SK-N-SH treated with all-trans-retinoic acid at 6 μM for 48 hours (cell line): ENCODE results near the gene CLMN.

Experiments
- ATAC-seq: fragments of 200-7000 bp; cut with Tn5 transposase; 3 replicates; pipeline ENCODE4 v1.9.1; 2020; ENCODE audit warnings: mild to moderate bottlenecking, moderate library complexity
- ARNTL ChIP-seq: fragments of 450-650 bp; formaldehyde crosslinking; IDR thresholded peaks from 2 replicates; pipeline ENCODE4 v1.5.0; 2020; ENCODE audit warnings: low read depth, mild to moderate bottlenecking, moderate library complexity, borderline replicate concordance
- BACH2 ChIP-seq: fragments of 250-450 bp; sonication (Bioruptor Pico); IDR thresholded peaks from 2 replicates; pipeline ENCODE4 v1.9.0; 2021; ENCODE audit warnings: mild to moderate bottlenecking, borderline replicate concordance
- CSDC2 ChIP-seq: fragments of 250-450 bp; sonication (Bioruptor Pico); IDR thresholded peaks from 2 replicates; pipeline ENCODE4 v1.5.0; 2020; ENCODE audit warnings: mild to moderate bottlenecking, moderate library complexity
- ESRRG ChIP-seq: fragments of 250-450 bp; sonication (Bioruptor Pico); IDR thresholded peaks from 2 replicates; pipeline ENCODE4 v1.6.1; 2021; ENCODE audit warnings: mild to moderate bottlenecking
- GLIS3 ChIP-seq: fragments of 250-450 bp; sonication (Bioruptor Pico); IDR thresholded peaks from 2 replicates; pipeline ENCODE4 v1.5.0; 2020; ENCODE audit warnings: mild to moderate bottlenecking, moderate library complexity
- ISL1 ChIP-seq: fragments of 250-450 bp; sonication (Bioruptor Pico); IDR thresholded peaks from 2 replicates; pipeline ENCODE4 v2.1.2; 2022; ENCODE audit warnings: mild to moderate bottlenecking, moderate library complexity
- OSR1 ChIP-seq: fragments of 250-450 bp; sonication (Bioruptor Pico); IDR thresholded peaks from 2 replicates; pipeline ENCODE4 v1.8.0; 2022; ENCODE audit warnings: moderate library complexity, mild to moderate bottlenecking, inconsistent platforms
- PPARA ChIP-seq: fragments of 250-450 bp; sonication (Bioruptor Pico); IDR thresholded peaks from 2 replicates; pipeline ENCODE4 v1.5.0; 2020; ENCODE audit warnings: mild to moderate bottlenecking, borderline replicate concordance
- SNAI2 ChIP-seq: fragments of 250-450 bp; sonication (Bioruptor Pico); IDR thresholded peaks from 2 replicates; pipeline ENCODE4 v1.5.0; 2020; ENCODE audit warnings: mild to moderate bottlenecking, moderate library complexity
- TCF4 ChIP-seq: fragments of 250-450 bp; sonication (Bioruptor Pico); IDR thresholded peaks from 2 replicates; pipeline ENCODE4 v1.8.0; 2021; ENCODE audit warnings: mild to moderate bottlenecking, moderate library complexity, borderline replicate concordance
- TOX ChIP-seq: fragments of 250-450 bp; sonication (Bioruptor Pico); IDR thresholded peaks from 2 replicates; pipeline ENCODE4 v1.8.0; 2021; ENCODE audit warnings: mild to moderate bottlenecking, moderate library complexity, borderline replicate concordance
- ZC3H10 ChIP-seq: fragments of 250-450 bp; sonication (Bioruptor Pico); IDR thresholded peaks from 2 replicates; pipeline ENCODE4 v1.5.1; 2021; ENCODE audit warnings: mild to moderate bottlenecking, moderate library complexity
- ZFP3 ChIP-seq: fragments of 250-450 bp; sonication (Bioruptor Pico); IDR thresholded peaks from 2 replicates; pipeline ENCODE4 v1.5.0; 2020; ENCODE audit warnings: mild to moderate bottlenecking, moderate library complexity
- ZFP30 ChIP-seq: fragments of 450-650 bp; formaldehyde crosslinking; IDR thresholded peaks from 2 replicates; pipeline ENCODE4 v1.5.0; 2022; ENCODE audit warnings: mild to moderate bottlenecking, moderate library complexity
- ZNF565 ChIP-seq: fragments of 450-650 bp; formaldehyde crosslinking; conservative IDR thresholded peaks from 2 replicates; pipeline ENCODE4 v1.5.0; 2020; ENCODE audit warnings: low read depth, mild to moderate bottlenecking, moderate library complexity
- ZNF70 ChIP-seq: fragments of 450-650 bp; formaldehyde crosslinking; IDR thresholded peaks from 2 replicates; pipeline ENCODE4 v1.5.0; 2020; ENCODE audit warnings: mild to moderate bottlenecking, moderate library complexity
- ZNF8 ChIP-seq: fragments of 450-650 bp; formaldehyde crosslinking; IDR thresholded peaks from 2 replicates; pipeline ENCODE4 v1.5.0; 2020; ENCODE audit warnings: mild to moderate bottlenecking, moderate library complexity
- TF ChIP-seq, protein P1 (sequence below): fragments of 250-450 bp; sonication (Bioruptor Pico); IDR thresholded peaks from 2 replicates; pipeline ENCODE4 v1.8.0; 2020; ENCODE audit warnings: mild to moderate bottlenecking, moderate library complexity, borderline replicate concordance
- TF ChIP-seq, protein P2 (sequence below): fragments of 250-450 bp; sonication (Bioruptor Pico); IDR thresholded peaks from 2 replicates; pipeline ENCODE4 v1.5.1; 2020; ENCODE audit warnings: low read depth, mild to moderate bottlenecking, moderate library complexity
- TF ChIP-seq, protein P3 (sequence below): fragments of 250-450 bp; sonication (Bioruptor Pico); IDR thresholded peaks from 2 replicates; pipeline ENCODE4 v1.8.0; 2021; ENCODE audit warnings: low read depth, mild to moderate bottlenecking, moderate library complexity, borderline replicate concordance
- TF ChIP-seq, protein P4 (sequence below): fragments of 250-450 bp; sonication (Bioruptor Pico); IDR thresholded peaks from 2 replicates; pipeline ENCODE4 v1.5.0; 2020; ENCODE audit warnings: mild to moderate bottlenecking, moderate library complexity

The CLMN gene

DNA sequence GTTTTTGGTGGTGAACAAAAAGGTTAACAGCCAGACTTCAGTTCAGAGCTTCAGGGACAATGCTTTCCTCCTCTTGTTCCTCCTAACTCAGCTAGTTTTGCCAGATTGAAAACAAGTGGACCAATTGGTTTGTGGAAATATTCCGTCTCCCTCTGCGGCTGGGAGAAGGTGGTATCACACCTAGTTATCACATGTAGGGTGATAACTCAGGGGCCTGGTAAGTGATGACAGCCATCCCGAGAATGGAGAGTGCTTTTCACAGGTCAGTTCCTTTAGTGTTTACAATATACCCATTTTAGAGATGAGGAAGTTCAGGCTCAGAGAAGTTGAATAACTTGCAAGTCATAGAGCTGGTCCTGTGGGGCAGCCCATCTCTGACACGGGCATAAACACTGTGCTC lies 101.7 kb downstream of the CLMN start:
- TF ChIP-seq, protein P1, sequence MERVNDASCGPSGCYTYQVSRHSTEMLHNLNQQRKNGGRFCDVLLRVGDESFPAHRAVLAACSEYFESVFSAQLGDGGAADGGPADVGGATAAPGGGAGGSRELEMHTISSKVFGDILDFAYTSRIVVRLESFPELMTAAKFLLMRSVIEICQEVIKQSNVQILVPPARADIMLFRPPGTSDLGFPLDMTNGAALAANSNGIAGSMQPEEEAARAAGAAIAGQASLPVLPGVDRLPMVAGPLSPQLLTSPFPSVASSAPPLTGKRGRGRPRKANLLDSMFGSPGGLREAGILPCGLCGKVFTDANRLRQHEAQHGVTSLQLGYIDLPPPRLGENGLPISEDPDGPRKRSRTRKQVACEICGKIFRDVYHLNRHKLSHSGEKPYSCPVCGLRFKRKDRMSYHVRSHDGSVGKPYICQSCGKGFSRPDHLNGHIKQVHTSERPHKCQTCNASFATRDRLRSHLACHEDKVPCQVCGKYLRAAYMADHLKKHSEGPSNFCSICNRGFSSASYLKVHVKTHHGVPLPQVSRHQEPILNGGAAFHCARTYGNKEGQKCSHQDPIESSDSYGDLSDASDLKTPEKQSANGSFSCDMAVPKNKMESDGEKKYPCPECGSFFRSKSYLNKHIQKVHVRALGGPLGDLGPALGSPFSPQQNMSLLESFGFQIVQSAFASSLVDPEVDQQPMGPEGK (CRISPR knock-in tag), result no peak
- TF ChIP-seq, protein P2, sequence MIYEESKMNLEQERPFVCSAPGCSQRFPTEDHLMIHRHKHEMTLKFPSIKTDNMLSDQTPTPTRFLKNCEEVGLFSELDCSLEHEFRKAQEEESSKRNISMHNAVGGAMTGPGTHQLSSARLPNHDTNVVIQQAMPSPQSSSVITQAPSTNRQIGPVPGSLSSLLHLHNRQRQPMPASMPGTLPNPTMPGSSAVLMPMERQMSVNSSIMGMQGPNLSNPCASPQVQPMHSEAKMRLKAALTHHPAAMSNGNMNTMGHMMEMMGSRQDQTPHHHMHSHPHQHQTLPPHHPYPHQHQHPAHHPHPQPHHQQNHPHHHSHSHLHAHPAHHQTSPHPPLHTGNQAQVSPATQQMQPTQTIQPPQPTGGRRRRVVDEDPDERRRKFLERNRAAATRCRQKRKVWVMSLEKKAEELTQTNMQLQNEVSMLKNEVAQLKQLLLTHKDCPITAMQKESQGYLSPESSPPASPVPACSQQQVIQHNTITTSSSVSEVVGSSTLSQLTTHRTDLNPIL (CRISPR knock-in tag), result no peak
- no peak for TF ChIP-seq ZNF70 (CRISPR knock-in tag)
- TF ChIP-seq ZC3H10 (CRISPR knock-in tag), result no peak
- no peak for TF ChIP-seq ZNF565
- no peak for TF ChIP-seq CSDC2 (CRISPR knock-in tag)
- TF ChIP-seq, protein P3, sequence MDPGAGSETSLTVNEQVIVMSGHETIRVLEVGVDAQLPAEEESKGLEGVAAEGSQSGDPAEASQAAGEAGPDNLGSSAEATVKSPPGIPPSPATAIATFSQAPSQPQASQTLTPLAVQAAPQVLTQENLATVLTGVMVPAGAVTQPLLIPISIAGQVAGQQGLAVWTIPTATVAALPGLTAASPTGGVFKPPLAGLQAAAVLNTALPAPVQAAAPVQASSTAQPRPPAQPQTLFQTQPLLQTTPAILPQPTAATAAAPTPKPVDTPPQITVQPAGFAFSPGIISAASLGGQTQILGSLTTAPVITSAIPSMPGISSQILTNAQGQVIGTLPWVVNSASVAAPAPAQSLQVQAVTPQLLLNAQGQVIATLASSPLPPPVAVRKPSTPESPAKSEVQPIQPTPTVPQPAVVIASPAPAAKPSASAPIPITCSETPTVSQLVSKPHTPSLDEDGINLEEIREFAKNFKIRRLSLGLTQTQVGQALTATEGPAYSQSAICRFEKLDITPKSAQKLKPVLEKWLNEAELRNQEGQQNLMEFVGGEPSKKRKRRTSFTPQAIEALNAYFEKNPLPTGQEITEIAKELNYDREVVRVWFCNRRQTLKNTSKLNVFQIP (CRISPR knock-in tag), result no peak
- TF ChIP-seq ARNTL (CRISPR knock-in tag), result no peak
- TF ChIP-seq BACH2, result no peak
- no peak for TF ChIP-seq OSR1 (CRISPR knock-in tag)
- no peak for TF ChIP-seq PPARA (CRISPR knock-in tag)
- no peak for TF ChIP-seq ISL1
- no peak for TF ChIP-seq SNAI2 (CRISPR knock-in tag)
- TF ChIP-seq ZFP3 (CRISPR knock-in tag), result no peak
- no peak for TF ChIP-seq TOX (CRISPR knock-in tag)
- TF ChIP-seq GLIS3 (CRISPR knock-in tag), result no peak
- TF ChIP-seq, all 23 proteins: peak for 0
- ATAC-seq, result no peak

DNA sequence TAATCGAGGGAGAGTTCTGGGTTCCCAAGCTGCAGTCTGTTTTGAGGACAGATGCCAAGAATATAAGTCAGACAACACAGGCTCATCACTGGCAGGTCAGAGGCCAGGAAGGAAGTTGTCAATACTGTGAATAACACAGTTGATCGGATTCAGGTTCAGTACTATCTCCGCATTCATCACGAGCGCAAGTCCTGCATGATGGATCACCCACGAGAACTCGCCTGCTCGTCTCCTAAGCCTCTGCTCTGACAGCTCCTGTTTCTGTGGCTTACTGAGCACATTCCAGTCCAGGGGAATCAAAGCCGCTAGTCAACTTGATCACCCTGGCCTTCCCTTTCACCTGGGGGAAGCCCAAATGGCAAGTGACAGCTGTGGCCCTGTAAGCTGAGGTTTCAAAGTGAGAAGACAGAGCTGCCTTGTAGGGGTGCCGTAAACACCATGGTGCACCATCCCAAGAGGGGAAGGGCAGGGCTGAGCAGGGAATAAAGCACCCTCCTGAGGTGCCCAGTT lies 102.3 kb downstream of the CLMN start:
- no peak for TF ChIP-seq TCF4
- TF ChIP-seq TOX (CRISPR knock-in tag), result no peak
- no peak for TF ChIP-seq BACH2
- TF ChIP-seq, protein P1 (CRISPR knock-in tag), result no peak
- TF ChIP-seq, protein P2 (CRISPR knock-in tag), result no peak
- TF ChIP-seq SNAI2 (CRISPR knock-in tag), result no peak
- TF ChIP-seq ZFP3 (CRISPR knock-in tag), result no peak
- no peak for TF ChIP-seq ISL1
- no peak for TF ChIP-seq ARNTL (CRISPR knock-in tag)
- TF ChIP-seq CSDC2 (CRISPR knock-in tag), result no peak
- TF ChIP-seq ESRRG (CRISPR knock-in tag), result no peak
- TF ChIP-seq ZNF8 (CRISPR knock-in tag), result no peak
- TF ChIP-seq ZFP30 (CRISPR knock-in tag), result no peak
- TF ChIP-seq, protein P4, sequence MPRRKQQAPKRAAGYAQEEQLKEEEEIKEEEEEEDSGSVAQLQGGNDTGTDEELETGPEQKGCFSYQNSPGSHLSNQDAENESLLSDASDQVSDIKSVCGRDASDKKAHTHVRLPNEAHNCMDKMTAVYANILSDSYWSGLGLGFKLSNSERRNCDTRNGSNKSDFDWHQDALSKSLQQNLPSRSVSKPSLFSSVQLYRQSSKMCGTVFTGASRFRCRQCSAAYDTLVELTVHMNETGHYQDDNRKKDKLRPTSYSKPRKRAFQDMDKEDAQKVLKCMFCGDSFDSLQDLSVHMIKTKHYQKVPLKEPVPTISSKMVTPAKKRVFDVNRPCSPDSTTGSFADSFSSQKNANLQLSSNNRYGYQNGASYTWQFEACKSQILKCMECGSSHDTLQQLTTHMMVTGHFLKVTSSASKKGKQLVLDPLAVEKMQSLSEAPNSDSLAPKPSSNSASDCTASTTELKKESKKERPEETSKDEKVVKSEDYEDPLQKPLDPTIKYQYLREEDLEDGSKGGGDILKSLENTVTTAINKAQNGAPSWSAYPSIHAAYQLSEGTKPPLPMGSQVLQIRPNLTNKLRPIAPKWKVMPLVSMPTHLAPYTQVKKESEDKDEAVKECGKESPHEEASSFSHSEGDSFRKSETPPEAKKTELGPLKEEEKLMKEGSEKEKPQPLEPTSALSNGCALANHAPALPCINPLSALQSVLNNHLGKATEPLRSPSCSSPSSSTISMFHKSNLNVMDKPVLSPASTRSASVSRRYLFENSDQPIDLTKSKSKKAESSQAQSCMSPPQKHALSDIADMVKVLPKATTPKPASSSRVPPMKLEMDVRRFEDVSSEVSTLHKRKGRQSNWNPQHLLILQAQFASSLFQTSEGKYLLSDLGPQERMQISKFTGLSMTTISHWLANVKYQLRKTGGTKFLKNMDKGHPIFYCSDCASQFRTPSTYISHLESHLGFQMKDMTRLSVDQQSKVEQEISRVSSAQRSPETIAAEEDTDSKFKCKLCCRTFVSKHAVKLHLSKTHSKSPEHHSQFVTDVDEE (CRISPR knock-in tag), result no peak
- no peak for TF ChIP-seq ZNF70 (CRISPR knock-in tag)
- no peak for TF ChIP-seq OSR1 (CRISPR knock-in tag)

More for the DNA sequence above, 102.3 kb downstream of the CLMN start:
- ATAC-seq, result no peak
